ENCODE data around the gene INPP4B. TPM values are rescaled to one million over a fixed set of nuclear protein-coding genes. Genes with fewer than 3 reads are reported as not detected.

INPP4B gene
- total RNA-seq, 4 donors from 2014 or later, result 29.4 to 51.5 (median 35.3) TPM

DNA sequence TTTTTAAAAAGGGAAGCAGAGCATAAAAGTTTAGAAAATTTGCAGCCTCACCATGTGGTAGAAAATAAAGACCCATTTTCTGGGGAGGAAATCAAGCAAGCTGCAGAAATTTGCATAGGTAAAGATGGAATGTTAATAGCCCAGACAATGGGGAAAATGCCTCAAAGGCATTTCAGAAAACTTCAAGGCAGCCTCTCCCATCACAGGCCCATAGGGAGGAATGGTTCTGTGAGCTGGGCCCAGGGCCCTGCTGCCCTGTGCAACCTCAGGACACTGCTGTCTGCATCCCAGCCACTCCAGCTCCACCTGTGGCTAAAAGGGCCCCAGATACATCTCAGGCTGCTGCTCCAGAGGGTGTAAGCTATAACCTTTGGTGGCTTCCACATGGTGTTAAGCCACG lies 137.9 kb downstream of the INPP4B start:
- Histone ChIP-seq H3K9me3 (no peaks in the 10 kb centered on the region), H3K4me3 (no peak overlapping the region), H3K27me3 (no peaks in the 10 kb centered on the region), H3K4me1 (no peaks in the 10 kb centered on the region), H3K36me3 (no peaks in the 10 kb centered on the region), H3K27ac (no peak overlapping the region)
- DNase-seq, result no peak
- intact Hi-C loops (cut with DNase I; ENCODE audit: low total_unique reads), result no loop called here
- TF ChIP-seq CTCF (IDR thresholded peaks at IDR 0.05) (no peak), POLR2A (IDR thresholded peaks at IDR 0.05) (no peak)

DNA sequence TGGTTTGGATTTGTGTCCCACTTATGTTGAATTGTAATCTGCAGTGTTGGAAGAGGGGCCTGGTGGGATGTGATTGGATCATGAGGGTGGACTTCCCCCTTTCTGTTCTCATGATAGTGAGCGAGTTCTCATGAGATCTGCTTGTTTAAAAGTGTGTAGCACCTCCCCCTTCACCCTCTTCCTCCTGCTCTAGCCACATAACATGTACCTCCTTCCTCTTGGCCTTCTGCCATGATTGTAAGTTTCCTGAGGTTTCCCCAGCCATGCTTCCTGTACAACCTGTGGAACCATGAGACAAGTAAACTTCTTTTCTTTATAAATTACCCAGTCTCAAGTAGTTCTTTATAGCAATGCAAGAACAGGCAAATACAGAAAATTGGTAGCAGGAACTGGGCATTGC lies 138.7 kb downstream of the INPP4B start:
- Histone ChIP-seq H3K4me1 (no peaks in the 10 kb centered on the region), H3K4me3 (no peak overlapping the region), H3K36me3 (no peaks in the 10 kb centered on the region), H3K27ac (no peak overlapping the region), H3K9me3 (no peaks in the 10 kb centered on the region), H3K27me3 (no peaks in the 10 kb centered on the region)
- intact Hi-C loops (cut with DNase I; ENCODE audit: low total_unique reads), result no loop called here
- TF ChIP-seq POLR2A (IDR thresholded peaks at IDR 0.05) (no peak), CTCF (IDR thresholded peaks at IDR 0.05) (no peak)
- no peak for DNase-seq

DNA sequence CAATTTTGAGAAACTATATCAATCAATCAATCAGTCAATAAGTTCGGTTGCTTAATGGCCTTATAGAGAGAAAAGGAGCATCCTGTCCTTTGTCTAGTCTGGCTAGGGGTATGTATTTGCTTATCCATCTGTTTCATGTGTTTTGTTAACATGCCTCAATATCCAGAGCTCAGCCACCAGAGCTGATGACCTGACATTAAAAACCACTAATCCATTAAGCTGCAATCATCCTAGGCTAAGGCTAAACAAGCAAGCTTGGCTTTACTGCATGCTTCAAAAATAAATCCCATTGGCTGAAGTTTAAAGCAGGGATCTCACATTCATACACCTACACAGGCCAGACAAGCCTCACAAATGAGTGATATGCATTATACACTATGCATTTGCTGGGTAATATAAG lies 139.7 kb downstream of the INPP4B start:
- no peak for DNase-seq
- no peaks in the 10 kb centered on the region for H3K9me3 ChIP-seq
- no peaks in the 10 kb centered on the region for H3K27me3 ChIP-seq
- H3K27ac ChIP-seq, result no peak overlapping the region
- no peak overlapping the region for H3K4me3 ChIP-seq
- H3K36me3 ChIP-seq, result no peaks in the 10 kb centered on the region
- no peaks in the 10 kb centered on the region for H3K4me1 ChIP-seq
- intact Hi-C loops (cut with DNase I; ENCODE audit: low total_unique reads), result no loop called here
- TF ChIP-seq POLR2A (IDR thresholded peaks at IDR 0.05), result no peak
- TF ChIP-seq CTCF (IDR thresholded peaks at IDR 0.05), result no peak

DNA sequence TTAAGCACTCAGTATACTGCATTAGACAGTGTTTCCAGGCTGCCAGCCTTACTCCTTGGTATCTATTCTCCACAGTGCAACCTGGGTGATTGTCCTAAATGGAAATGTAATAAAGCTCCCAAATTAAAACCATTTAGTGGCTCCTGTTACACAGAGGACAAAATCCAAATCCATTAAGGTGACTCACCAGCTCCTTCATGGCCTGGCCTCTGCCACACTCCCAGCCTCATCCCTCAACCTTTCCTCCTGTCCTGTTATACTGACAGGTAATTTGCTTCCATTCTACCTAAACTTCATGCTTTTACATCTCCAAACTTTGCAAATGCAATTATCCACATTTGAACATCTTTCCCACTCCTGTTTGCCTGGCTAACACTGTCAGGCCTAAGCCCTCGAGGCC lies 140.3 kb downstream of the INPP4B start:
- no peaks in the 10 kb centered on the region for H3K27me3 ChIP-seq
- no peaks in the 10 kb centered on the region for H3K4me1 ChIP-seq
- no peaks in the 10 kb centered on the region for H3K9me3 ChIP-seq
- no peak overlapping the region for H3K27ac ChIP-seq
- H3K36me3 ChIP-seq, result no peaks in the 10 kb centered on the region
- no peak for DNase-seq
- TF ChIP-seq CTCF (IDR thresholded peaks at IDR 0.05) (no peak), POLR2A (IDR thresholded peaks at IDR 0.05) (no peak)
- H3K4me3 ChIP-seq, result no peak overlapping the region
- intact Hi-C loops (cut with DNase I; ENCODE audit: low total_unique reads), result no loop called here

GRCh38 chr4:142703694-142704309 lies 142.3 kb downstream of the INPP4B start:
- DNase-seq, result no peak
- Histone ChIP-seq H3K27me3 (no peaks in the 10 kb centered on the region), H3K9me3 (no peaks in the 10 kb centered on the region), H3K36me3 (no peaks in the 10 kb centered on the region), H3K4me3 (no peak overlapping the region), H3K27ac (no peak overlapping the region), H3K4me1 (no peaks in the 10 kb centered on the region)
- no peak for TF ChIP-seq CTCF (IDR thresholded peaks at IDR 0.05)
- TF ChIP-seq POLR2A (IDR thresholded peaks at IDR 0.05), result no peak
- intact Hi-C loops (cut with DNase I; ENCODE audit: low total_unique reads), result no loop called here

All from uterus (tissue), 4 donors.